Measurements from ENCODE around the gene CFAP141.

CFAP141 gene

GRCh38 chr1:154181944-154182343, 24.2 kb downstream of the CFAP141 start:
- H3K9ac ChIP-seq (ENCODE audit: low read depth, low read length): peak overlapping the region; percentile 95
- H3K4me2 ChIP-seq (ENCODE audit: low read length): peak overlapping the region; percentile 77
- no peaks in the 10 kb centered on the region for H3K9me3 ChIP-seq (replicated peaks; ENCODE audit: low read length)
- peak overlapping the region; percentile 97 for H3K4me3 ChIP-seq (ENCODE audit: low read length)
- peaks cover 32% of the 10 kb centered on the region for H3K36me3 ChIP-seq (ENCODE audit: insufficient read depth, low read length)
- no peaks in the 10 kb centered on the region for H3K27me3 ChIP-seq (ENCODE audit: control insufficient read depth, insufficient read depth, low read length)
- peaks cover 49% of the 10 kb centered on the region for H3K4me1 ChIP-seq (ENCODE audit: control insufficient read depth, insufficient read depth, low read length)

GRCh38 chr1:154179946-154180687, 26.0 kb downstream of the CFAP141 start:
- Histone ChIP-seq H3K27me3 (ENCODE audit: control insufficient read depth, insufficient read depth, low read length) (no peaks in the 10 kb centered on the region), H3K9me3 (replicated peaks; ENCODE audit: low read length) (no peaks in the 10 kb centered on the region), H3K36me3 (ENCODE audit: insufficient read depth, low read length) (peaks cover 45% of the 10 kb centered on the region), H3K9ac (ENCODE audit: low read depth, low read length) (peak overlapping the region; percentile 26), H3K4me2 (ENCODE audit: low read length) (peak overlapping the region; percentile 67), H3K4me1 (ENCODE audit: control insufficient read depth, insufficient read depth, low read length) (peaks cover 58% of the 10 kb centered on the region), H3K4me3 (ENCODE audit: low read length) (peak overlapping the region; percentile 42)

- Histone ChIP-seq H3K36me3 (ENCODE audit: insufficient read depth, low read length) (peaks cover 51% of the 10 kb centered on the region), H3K9ac (ENCODE audit: low read depth, low read length) (no peak overlapping the region), H3K9me3 (replicated peaks; ENCODE audit: low read length) (no peaks in the 10 kb centered on the region), H3K4me1 (ENCODE audit: control insufficient read depth, insufficient read depth, low read length) (peaks cover 58% of the 10 kb centered on the region), H3K4me3 (ENCODE audit: low read length) (peak overlapping the region; percentile 37), H3K4me2 (ENCODE audit: low read length) (peak overlapping the region; percentile 67), H3K27me3 (ENCODE audit: control insufficient read depth, insufficient read depth, low read length) (no peaks in the 10 kb centered on the region)
Measured at GRCh38 chr1:154178911-154179811, 27.0 kb downstream of the CFAP141 start.

- peaks cover 51% of the 10 kb centered on the region for H3K4me1 ChIP-seq (ENCODE audit: control insufficient read depth, insufficient read depth, low read length)
- H3K27me3 ChIP-seq (ENCODE audit: control insufficient read depth, insufficient read depth, low read length): no peaks in the 10 kb centered on the region
- no peaks in the 10 kb centered on the region for H3K9me3 ChIP-seq (replicated peaks; ENCODE audit: low read length)
- peaks cover 57% of the 10 kb centered on the region for H3K36me3 ChIP-seq (ENCODE audit: insufficient read depth, low read length)
- peak overlapping the region; percentile 67 for H3K4me2 ChIP-seq (ENCODE audit: low read length)
- H3K9ac ChIP-seq (ENCODE audit: low read depth, low read length): no peak overlapping the region
- peak overlapping the region; percentile 12 for H3K4me3 ChIP-seq (ENCODE audit: low read length)
Measured at GRCh38 chr1:154178013-154178412, 28.1 kb downstream of the CFAP141 start.

GRCh38 chr1:154176337-154176736, 29.8 kb downstream of the CFAP141 start:
- H3K4me1 ChIP-seq (ENCODE audit: control insufficient read depth, insufficient read depth, low read length): peaks cover 49% of the 10 kb centered on the region
- H3K36me3 ChIP-seq (ENCODE audit: insufficient read depth, low read length): peaks cover 74% of the 10 kb centered on the region

DNA sequence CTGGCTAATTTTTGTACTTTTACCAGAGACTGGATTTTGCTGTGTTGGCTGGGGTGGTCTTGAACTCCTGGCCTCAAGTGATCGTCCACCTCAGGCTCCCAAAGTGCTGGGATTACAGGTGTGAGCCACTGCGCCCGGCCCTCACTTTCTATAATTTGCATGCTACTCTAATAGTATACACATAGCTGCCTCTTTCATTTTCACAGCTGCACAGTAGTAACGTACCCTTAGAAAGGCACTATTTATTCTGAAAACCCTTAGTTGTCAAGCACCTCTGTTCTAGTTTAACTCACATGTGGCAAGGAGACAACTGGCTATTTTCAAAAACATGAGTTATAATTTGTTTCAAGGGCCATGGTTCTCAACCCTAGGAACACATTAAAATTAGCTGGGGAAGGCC, 31.5 kb downstream of the CFAP141 start:
- no peak overlapping the region for H3K4me2 ChIP-seq (ENCODE audit: low read length)
- H3K4me1 ChIP-seq (ENCODE audit: control insufficient read depth, insufficient read depth, low read length): peaks cover 42% of the 10 kb centered on the region
- no peak overlapping the region for H3K9ac ChIP-seq (ENCODE audit: low read depth, low read length)
- no peaks in the 10 kb centered on the region for H3K27me3 ChIP-seq (ENCODE audit: control insufficient read depth, insufficient read depth, low read length)
- H3K4me3 ChIP-seq (ENCODE audit: low read length): no peak overlapping the region
- H3K9me3 ChIP-seq (replicated peaks; ENCODE audit: low read length): no peaks in the 10 kb centered on the region
- H3K36me3 ChIP-seq (ENCODE audit: insufficient read depth, low read length): peaks cover 85% of the 10 kb centered on the region

More at GRCh38 chr1:154176337-154176736, 29.8 kb downstream of the CFAP141 start:
- Histone ChIP-seq H3K4me2 (ENCODE audit: low read length) (peak overlapping the region; percentile 19), H3K4me3 (ENCODE audit: low read length) (no peak overlapping the region), H3K9me3 (replicated peaks; ENCODE audit: low read length) (no peaks in the 10 kb centered on the region), H3K27me3 (ENCODE audit: control insufficient read depth, insufficient read depth, low read length) (no peaks in the 10 kb centered on the region), H3K9ac (ENCODE audit: low read depth, low read length) (no peak overlapping the region)

GRCh38 chr1:154171880-154172279, 34.3 kb downstream of the CFAP141 start:
- peaks cover 83% of the 10 kb centered on the region for H3K36me3 ChIP-seq (ENCODE audit: insufficient read depth, low read length)

GRCh38 chr1:154171223-154171583, 34.9 kb downstream of the CFAP141 start:
- H3K9ac ChIP-seq (ENCODE audit: low read depth, low read length): no peak overlapping the region
- H3K4me3 ChIP-seq (ENCODE audit: low read length): no peak overlapping the region
- no peaks in the 10 kb centered on the region for H3K9me3 ChIP-seq (replicated peaks; ENCODE audit: low read length)
- H3K4me1 ChIP-seq (ENCODE audit: control insufficient read depth, insufficient read depth, low read length): peaks cover 9% of the 10 kb centered on the region
- H3K27me3 ChIP-seq (ENCODE audit: control insufficient read depth, insufficient read depth, low read length): no peaks in the 10 kb centered on the region
- peaks cover 87% of the 10 kb centered on the region for H3K36me3 ChIP-seq (ENCODE audit: insufficient read depth, low read length)
- H3K4me2 ChIP-seq (ENCODE audit: low read length): no peak overlapping the region

More at GRCh38 chr1:154171880-154172279, 34.3 kb downstream of the CFAP141 start:
- H3K27me3 ChIP-seq (ENCODE audit: control insufficient read depth, insufficient read depth, low read length): no peaks in the 10 kb centered on the region
- no peak overlapping the region for H3K4me2 ChIP-seq (ENCODE audit: low read length)
- no peak overlapping the region for H3K9ac ChIP-seq (ENCODE audit: low read depth, low read length)
- no peak overlapping the region for H3K4me3 ChIP-seq (ENCODE audit: low read length)
- H3K9me3 ChIP-seq (replicated peaks; ENCODE audit: low read length): no peaks in the 10 kb centered on the region
- peaks cover 15% of the 10 kb centered on the region for H3K4me1 ChIP-seq (ENCODE audit: control insufficient read depth, insufficient read depth, low read length)

- Histone ChIP-seq H3K4me2 (ENCODE audit: low read length) (no peak overlapping the region), H3K4me3 (ENCODE audit: low read length) (no peak overlapping the region), H3K36me3 (ENCODE audit: insufficient read depth, low read length) (peaks cover 87% of the 10 kb centered on the region), H3K4me1 (ENCODE audit: control insufficient read depth, insufficient read depth, low read length) (peaks cover 6% of the 10 kb centered on the region), H3K9me3 (replicated peaks; ENCODE audit: low read length) (no peaks in the 10 kb centered on the region), H3K9ac (ENCODE audit: low read depth, low read length) (no peak overlapping the region), H3K27me3 (ENCODE audit: control insufficient read depth, insufficient read depth, low read length) (no peaks in the 10 kb centered on the region)
Measured at GRCh38 chr1:154170547-154171222, 35.4 kb downstream of the CFAP141 start.

DNA sequence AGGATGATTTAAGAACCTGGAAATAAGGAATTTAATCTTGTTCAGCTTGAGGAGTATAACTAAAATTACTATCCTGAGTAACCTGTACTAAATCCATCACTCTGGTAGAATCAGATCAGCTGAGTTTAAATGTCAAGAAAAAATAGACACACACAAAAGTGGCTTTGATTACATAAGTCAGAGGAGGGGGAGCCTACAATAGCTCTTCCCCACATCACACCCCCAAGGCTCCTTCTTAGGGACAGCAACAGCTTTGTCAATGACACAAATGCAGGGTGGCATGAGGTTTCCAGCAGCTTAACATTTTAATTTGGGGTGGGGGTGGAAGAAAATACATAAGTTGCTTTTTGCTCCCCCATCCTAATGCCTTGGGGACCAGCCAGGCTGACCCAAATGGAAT, 38.7 kb downstream of the CFAP141 start:
- no peaks in the 10 kb centered on the region for H3K9me3 ChIP-seq (replicated peaks; ENCODE audit: low read length)

GRCh38 chr1:154166207-154166606, 39.9 kb downstream of the CFAP141 start:
- Histone ChIP-seq H3K27me3 (ENCODE audit: control insufficient read depth, insufficient read depth, low read length) (no peaks in the 10 kb centered on the region), H3K9ac (ENCODE audit: low read depth, low read length) (no peak overlapping the region), H3K9me3 (replicated peaks; ENCODE audit: low read length) (no peaks in the 10 kb centered on the region), H3K4me2 (ENCODE audit: low read length) (no peak overlapping the region), H3K36me3 (ENCODE audit: insufficient read depth, low read length) (peaks cover 94% of the 10 kb centered on the region), H3K4me3 (ENCODE audit: low read length) (no peak overlapping the region), H3K4me1 (ENCODE audit: control insufficient read depth, insufficient read depth, low read length) (peaks cover 6% of the 10 kb centered on the region)

More for the DNA sequence above, 38.7 kb downstream of the CFAP141 start:
- Histone ChIP-seq H3K36me3 (ENCODE audit: insufficient read depth, low read length) (peaks cover 95% of the 10 kb centered on the region), H3K4me1 (ENCODE audit: control insufficient read depth, insufficient read depth, low read length) (peaks cover 6% of the 10 kb centered on the region), H3K27me3 (ENCODE audit: control insufficient read depth, insufficient read depth, low read length) (no peaks in the 10 kb centered on the region), H3K4me2 (ENCODE audit: low read length) (no peak overlapping the region), H3K9ac (ENCODE audit: low read depth, low read length) (no peak overlapping the region), H3K4me3 (ENCODE audit: low read length) (no peak overlapping the region)
